HepG2 (cell line): Measurements from ENCODE around the gene C19orf47. TPM values are rescaled to one million over a fixed set of nuclear protein-coding genes. Genes with fewer than 3 reads are reported as not detected.

Experiments used
- CHD4 ChIP-seq: fragments of 200-600 bp; sonication (generic); IDR thresholded peaks from 2 replicates; pipeline ENCODE4 v1.7.0; 2017; ENCODE audit warnings: mild to moderate bottlenecking, low read length, borderline replicate concordance
- EP300 ChIP-seq, 3 experiments: sonication (generic) in 1 of 3; formaldehyde crosslinking in 1 of 3; IDR thresholded peaks; 2 replicates each; pipeline versions ENCODE4 v1.5.1 to v1.6.1; 2011 to 2020; ENCODE audit warnings: low read depth in 2 of 3, low read length in 2 of 3, borderline replicate concordance in 1 of 3, improper control_type of control experiment in 1 of 3, mild to moderate bottlenecking in 1 of 3, missing genetic modification reagents in 1 of 3, moderate library complexity in 1 of 3
- KIAA2018 ChIP-seq: sonication (generic); formaldehyde crosslinking; IDR thresholded peaks from 2 replicates; pipeline ENCODE4 v1.5.0; 2020; ENCODE audit warnings: mild to moderate bottlenecking, missing genetic modification reagents, borderline replicate concordance
- LRRFIP1 ChIP-seq: sonication (generic); formaldehyde crosslinking; conservative IDR thresholded peaks from 2 replicates; pipeline ENCODE4 v1.4.0; 2020; ENCODE audit warnings: missing genetic modification reagents
- NR2F6 ChIP-seq, 2 experiments: IDR thresholded peaks; 2 replicates each; pipeline ENCODE4 v1.6.1; 2016; ENCODE audit warnings: antibody characterized with exemption in 1 of 2, mild to moderate bottlenecking in 1 of 2
- SIN3A ChIP-seq: IDR thresholded peaks from 2 replicates; pipeline ENCODE4 v1.6.1; 2011; ENCODE audit warnings: low read depth, mild to moderate bottlenecking, control low read depth, low read length, borderline replicate concordance
- TERF1 ChIP-seq: sonication (generic); formaldehyde crosslinking; IDR thresholded peaks from 2 replicates; pipeline ENCODE4 v1.8.0; 2022; ENCODE audit warnings: mild to moderate bottlenecking, missing genetic modification reagents, moderate library complexity
- TFAP4 ChIP-seq: sonication (generic); IDR thresholded peaks from 2 replicates; pipeline ENCODE4 v1.6.1; 2016; ENCODE audit warnings: low read depth, borderline replicate concordance
- TIGD3 ChIP-seq: sonication (generic); formaldehyde crosslinking; IDR thresholded peaks from 2 replicates; pipeline ENCODE4 v1.5.1; 2020; ENCODE audit warnings: mild to moderate bottlenecking, missing genetic modification reagents, borderline replicate concordance
- TRIM22 ChIP-seq: fragments of 450-650 bp; IDR thresholded peaks from 2 replicates; pipeline ENCODE4 v1.6.1; 2017
- ZNF101 ChIP-seq: sonication (generic); formaldehyde crosslinking; IDR thresholded peaks from 2 replicates; pipeline ENCODE4 v1.4.0; 2020; ENCODE audit warnings: mild to moderate bottlenecking, low read depth, missing genetic modification reagents, borderline replicate concordance
- ZNF564 ChIP-seq: sonication (generic); formaldehyde crosslinking; IDR thresholded peaks from 2 replicates; pipeline ENCODE4 v1.8.1; 2023; ENCODE audit warnings: mild to moderate bottlenecking, missing genetic modification reagents
- ZNF772 ChIP-seq: sonication (generic); formaldehyde crosslinking; IDR thresholded peaks from 2 replicates; pipeline ENCODE4 v1.5.0; 2020; ENCODE audit warnings: mild to moderate bottlenecking, missing genetic modification reagents
- polyA plus RNA-seq, 8 experiments: library from polyadenylated mRNA; depleted of rRNA in 3 of 8; stranded (reverse) in 7 of 8; unstranded in 1 of 8; fragments of >200 nt; fragmentation: Illumina TruSeq in 4 of 8; extraction: Trizol in 4 of 8; gene quantifications; 2 replicates each; pipeline versions ENCODE4 v1.2.1 to v1.2.3, GENCODE V29; 2011 to 2016; ENCODE audit warnings: low read depth in 4 of 8, missing spikeins in 1 of 8, mixed read lengths in 1 of 8; ENCODE audit not compliant: insufficient read depth in 1 of 8
- total RNA-seq, 5 experiments: library from RNA; depleted of rRNA; stranded (reverse); fragments of >200 nt; fragmentation: Illumina TruSeq; extraction: Trizol; gene quantifications; 2 replicates each; pipeline ENCODE4 v1.2.3, GENCODE V29; 2016; ENCODE audit warnings: low read depth in 1 of 5

Gene C19orf47
- total and polyA plus RNA-seq, 2 of the 13 experiments (the other 11 are each of a cell fraction or from before 2014, with no cell fraction given) = 8.1 to 10.6 TPM

GRCh38 chr19:40322271-40322610 lies 26.0 kb downstream of the C19orf47 start (continued):
- TF ChIP-seq KIAA2018 (CRISPR knock-in tag) = no peak
- no peak for TF ChIP-seq ZNF564 (CRISPR knock-in tag)
- TF ChIP-seq SIN3A = no peak
- no peak for TF ChIP-seq ZNF101 (CRISPR knock-in tag)
- TF ChIP-seq NR2F6 (IDR thresholded peaks at IDR 0.05) = no peak
- no peak for TF ChIP-seq NR2F6 (CRISPR knock-in tag; IDR thresholded peaks at IDR 0.05)
- TF ChIP-seq LRRFIP1 (CRISPR knock-in tag) = no peak
- no peak for TF ChIP-seq TFAP4
- TF ChIP-seq EP300 (IDR thresholded peaks at IDR 0.05; ENCODE audit: low read depth in 2 of 2, low read length in 2 of 2) = no peak
- no peak for TF ChIP-seq EP300 (CRISPR knock-in tag; IDR thresholded peaks at IDR 0.05; ENCODE audit: borderline replicate concordance)
- TF ChIP-seq CHD4 = no peak
- TF ChIP-seq TERF1 = no peak
- TF ChIP-seq TIGD3 (CRISPR knock-in tag) = no peak
- no peak for TF ChIP-seq TRIM22
- TF ChIP-seq ZNF772 (CRISPR knock-in tag) = no peak
